Omental fat pad (tissue), 4 donors: Measurements from ENCODE around the gene FOXJ3. TPM values are rescaled to one million over a fixed set of nuclear protein-coding genes. Genes with fewer than 3 reads are reported as not detected.

Experiments used
- ATAC-seq: fragments of 150-250 bp; one replicate; pipeline ENCODE4 v1.9.1; 2016; ENCODE audit warnings: mild to moderate bottlenecking, moderate library complexity; ENCODE audit not compliant: low FRiP score
- DNase-seq: peaks from one replicate; pipeline ENCODE4 v3.0.0-alpha.2; 2019; ENCODE audit warnings: low spot score
- total RNA-seq, 4 donors: library from RNA; depleted of rRNA; stranded (reverse); fragments of >200 nt; gene quantifications; one replicate each; pipeline ENCODE4 v1.1.0, GENCODE V29; 2016
- TF ChIP-seq, protein P1 (sequence below), 3 donors: fragments of 450-650 bp; IDR thresholded peaks; one replicate each; pipeline ENCODE4 v1.5.1; 2016 to 2017; ENCODE audit warnings: antibody characterized with exemption in 3 of 3, mild to moderate bottlenecking in 3 of 3, moderate library complexity in 2 of 3

Gene FOXJ3
- total RNA-seq, 4 donors from 2014 or later: 49.7 to 83.5 (median 56.1) TPM

DNA sequence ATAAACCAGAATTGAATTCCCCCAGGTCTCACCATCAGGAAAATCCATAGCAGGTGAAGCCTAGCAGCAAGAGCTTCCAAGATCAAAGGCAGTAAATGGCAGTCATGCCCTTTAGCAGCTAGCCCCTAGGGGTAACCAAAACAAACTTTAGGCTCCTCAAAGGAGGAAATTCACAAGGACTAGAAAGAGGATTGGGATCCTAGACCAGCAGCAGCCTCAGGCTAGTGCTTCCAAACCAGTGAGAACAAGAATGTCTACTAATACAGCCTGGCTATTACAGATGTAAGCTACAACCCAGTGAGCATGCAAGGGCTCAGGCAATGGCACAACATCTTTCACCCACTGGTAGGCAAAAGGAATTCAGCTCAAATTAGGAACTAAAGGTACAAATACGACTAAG, 34.4 kb upstream of the FOXJ3 start:
- DNase-seq (no peak), ATAC-seq (no peak)
- TF ChIP-seq, protein P1, sequence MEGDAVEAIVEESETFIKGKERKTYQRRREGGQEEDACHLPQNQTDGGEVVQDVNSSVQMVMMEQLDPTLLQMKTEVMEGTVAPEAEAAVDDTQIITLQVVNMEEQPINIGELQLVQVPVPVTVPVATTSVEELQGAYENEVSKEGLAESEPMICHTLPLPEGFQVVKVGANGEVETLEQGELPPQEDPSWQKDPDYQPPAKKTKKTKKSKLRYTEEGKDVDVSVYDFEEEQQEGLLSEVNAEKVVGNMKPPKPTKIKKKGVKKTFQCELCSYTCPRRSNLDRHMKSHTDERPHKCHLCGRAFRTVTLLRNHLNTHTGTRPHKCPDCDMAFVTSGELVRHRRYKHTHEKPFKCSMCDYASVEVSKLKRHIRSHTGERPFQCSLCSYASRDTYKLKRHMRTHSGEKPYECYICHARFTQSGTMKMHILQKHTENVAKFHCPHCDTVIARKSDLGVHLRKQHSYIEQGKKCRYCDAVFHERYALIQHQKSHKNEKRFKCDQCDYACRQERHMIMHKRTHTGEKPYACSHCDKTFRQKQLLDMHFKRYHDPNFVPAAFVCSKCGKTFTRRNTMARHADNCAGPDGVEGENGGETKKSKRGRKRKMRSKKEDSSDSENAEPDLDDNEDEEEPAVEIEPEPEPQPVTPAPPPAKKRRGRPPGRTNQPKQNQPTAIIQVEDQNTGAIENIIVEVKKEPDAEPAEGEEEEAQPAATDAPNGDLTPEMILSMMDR (IDR thresholded peaks at IDR 0.05): no peak

DNA sequence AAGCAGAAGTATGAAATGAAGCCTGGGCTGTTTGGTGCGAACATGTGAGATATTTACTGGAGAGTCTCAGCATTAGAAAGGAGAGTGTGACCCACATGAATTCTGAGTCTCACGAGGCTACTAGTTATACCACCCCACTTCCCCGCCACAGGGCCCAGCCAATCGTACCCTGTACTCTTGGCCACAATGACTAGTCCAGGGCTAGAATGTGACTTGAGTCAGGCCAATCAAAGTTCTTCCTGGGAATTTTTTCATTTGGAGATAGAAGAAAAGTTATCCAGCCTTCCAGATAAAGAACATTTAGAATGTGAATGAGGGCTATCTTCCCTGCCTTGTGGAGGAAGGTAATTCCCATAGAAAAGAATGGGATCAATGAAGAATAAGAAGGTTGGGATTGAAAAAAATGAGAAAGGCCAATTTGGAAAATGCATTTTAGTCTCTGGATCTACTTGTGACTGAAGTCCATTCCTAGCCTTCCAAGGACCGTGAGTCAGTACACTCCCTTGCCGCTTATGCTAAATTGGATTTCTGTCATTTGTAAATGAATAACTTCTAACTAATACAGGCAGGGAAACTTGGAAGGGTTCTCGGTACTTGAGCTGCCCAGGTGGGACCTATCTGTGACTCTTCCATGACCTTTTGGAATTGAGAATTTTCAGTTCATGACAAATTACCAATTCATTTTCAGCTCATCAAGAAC, 33.2 kb upstream of the FOXJ3 start:
- ATAC-seq (no peak), DNase-seq (no peak)
- TF ChIP-seq, protein P1 (IDR thresholded peaks at IDR 0.05): no peak

DNA sequence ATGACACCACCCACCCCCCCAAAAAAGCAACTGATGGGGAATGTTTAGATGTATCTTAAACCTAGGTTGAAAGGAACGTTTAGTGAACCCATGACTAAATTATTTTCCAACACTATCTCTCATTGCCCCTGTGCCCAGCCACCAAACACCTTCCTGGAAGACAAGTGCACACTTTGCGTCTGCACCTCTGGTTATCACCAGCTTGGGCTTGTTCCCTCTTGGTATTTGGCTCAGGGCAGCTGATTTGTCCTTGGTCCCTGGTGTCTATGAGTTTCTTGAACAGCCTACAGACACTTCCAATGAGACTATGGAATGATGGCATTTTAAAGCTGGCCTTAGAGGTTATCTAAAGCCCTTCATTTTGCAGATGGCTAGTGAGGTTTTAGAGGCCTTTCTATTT, 30.1 kb upstream of the FOXJ3 start:
- ATAC-seq: no peak
- no peak for DNase-seq
- TF ChIP-seq, protein P1 (IDR thresholded peaks at IDR 0.05): no peak

DNA sequence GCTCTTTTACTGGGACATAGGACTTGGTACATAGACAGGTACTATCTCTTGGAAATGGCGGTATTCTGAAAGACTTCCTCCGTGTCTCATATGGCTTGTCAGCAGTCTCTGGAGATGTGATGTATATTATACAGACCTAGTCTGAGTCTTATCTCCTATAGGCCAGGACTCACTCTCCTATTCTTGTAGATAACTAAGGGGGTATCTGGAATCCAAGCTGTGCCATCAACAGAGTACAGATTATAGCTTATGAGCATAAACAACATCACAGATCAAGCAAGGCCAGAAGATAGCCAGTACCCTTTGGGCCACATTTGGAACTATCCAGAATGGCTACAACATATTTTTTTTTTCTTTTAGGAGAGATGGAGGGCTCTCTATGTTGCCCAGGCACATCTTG, 29.5 kb upstream of the FOXJ3 start:
- DNase-seq (no peak), ATAC-seq (no peak)
- TF ChIP-seq, protein P1 (IDR thresholded peaks at IDR 0.05): no peak

DNA sequence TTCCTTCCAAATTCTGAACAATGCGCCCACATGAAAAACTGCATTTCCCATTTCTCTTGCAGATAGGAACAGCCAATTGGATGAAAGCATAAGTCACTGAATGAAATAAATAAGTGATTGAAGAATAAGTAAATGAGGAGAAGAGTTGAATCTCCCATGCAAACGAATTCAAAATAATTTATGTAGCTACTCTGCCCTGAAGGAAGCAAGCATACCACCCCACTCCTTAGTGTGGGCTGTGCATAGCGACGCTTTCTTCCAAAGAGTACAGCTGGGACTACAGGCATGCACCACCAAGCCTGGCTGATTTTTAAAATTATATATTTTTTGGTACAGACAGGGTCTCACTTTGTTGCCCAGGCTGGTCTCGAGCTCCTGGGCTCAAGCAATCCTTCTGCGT, 29.1 kb upstream of the FOXJ3 start:
- ATAC-seq (no peak), DNase-seq (no peak)
- TF ChIP-seq, protein P1 (IDR thresholded peaks at IDR 0.05): no peak

DNA sequence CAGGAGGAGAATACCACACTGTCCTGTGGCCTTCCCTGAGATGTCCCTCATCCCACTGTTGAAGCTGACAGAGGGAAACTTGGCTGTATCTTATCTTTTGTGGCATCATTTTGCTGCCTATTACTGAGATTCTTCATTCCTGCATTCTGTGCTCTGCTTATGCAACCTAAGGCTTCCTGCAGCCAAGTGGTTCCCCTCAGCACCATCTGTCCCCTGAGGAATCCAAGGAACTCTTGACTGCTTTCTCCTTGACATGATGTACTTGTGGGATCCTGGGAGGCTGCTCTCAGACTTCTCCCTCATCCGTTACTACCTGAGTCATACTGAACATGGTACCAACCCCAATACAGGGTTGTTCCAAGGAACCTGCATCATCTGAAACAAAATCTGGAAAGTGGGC, 24.4 kb upstream of the FOXJ3 start:
- ATAC-seq (no peak), DNase-seq (no peak)

DNA sequence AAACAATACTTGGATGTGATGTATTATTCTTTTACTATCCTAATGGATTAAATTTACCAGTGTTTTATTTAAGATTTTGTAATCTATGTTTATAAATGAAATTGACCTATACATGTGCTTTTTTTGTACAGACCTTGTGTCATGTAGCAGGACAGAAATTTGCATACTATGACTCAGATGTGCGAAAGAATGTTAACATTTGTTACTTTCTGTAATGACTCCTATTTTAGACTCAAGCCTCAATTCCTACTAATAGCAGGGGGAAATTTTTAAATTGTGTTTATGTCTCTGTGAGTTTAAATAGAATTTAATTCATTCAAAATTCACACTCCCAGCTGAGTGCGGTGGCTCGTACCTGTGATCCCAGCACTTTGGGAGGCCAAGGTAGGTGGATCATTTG, 23.8 kb upstream of the FOXJ3 start:
- DNase-seq (no peak), ATAC-seq (no peak)
- TF ChIP-seq, protein P1 (IDR thresholded peaks at IDR 0.05): no peak

More for the DNA sequence above, 24.4 kb upstream of the FOXJ3 start:
- TF ChIP-seq, protein P1 (IDR thresholded peaks at IDR 0.05): no peak
